ENCODE data around the gene NKAIN2. TPM values are rescaled to one million over a fixed set of nuclear protein-coding genes. Genes with fewer than 3 reads are reported as not detected.

Gene NKAIN2
- total and polyA plus RNA-seq, 9 of the 15 experiments (the other 6 are each of a cell fraction or from before 2014, with no cell fraction given) = not detected

DNA sequence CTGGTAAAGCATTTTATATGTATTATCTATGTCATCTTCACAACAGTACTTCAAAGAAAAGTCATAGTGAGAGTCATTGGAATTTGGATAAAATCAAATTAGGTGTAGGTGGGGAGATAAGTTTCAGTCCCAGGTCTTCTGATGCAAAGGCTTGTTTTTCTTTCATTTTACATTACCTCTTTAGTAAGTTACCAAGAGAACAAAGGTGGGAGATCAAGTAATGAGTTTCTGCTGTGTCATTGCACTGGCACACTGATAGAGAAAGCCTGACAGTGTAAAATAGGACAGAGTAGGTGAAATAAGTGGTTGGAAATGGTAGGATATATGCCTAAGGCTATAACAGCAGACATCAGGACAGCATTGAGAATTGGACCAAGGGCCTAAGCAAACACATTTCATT lies 250.4 kb downstream of the NKAIN2 start:
- Histone ChIP-seq H4K20me1 (replicated peaks; ENCODE audit: control insufficient read depth, insufficient read depth, low read length) (no peaks in the 10 kb centered on the region), H3K4me3 (no peak overlapping the region), H3K4me2 (ENCODE audit: insufficient read depth, low read length) (no peak overlapping the region), H3K4me1 (replicated peaks in 1 of 2; ENCODE audit: control insufficient read depth in 2 of 2, insufficient read depth in 2 of 2, low read length in 2 of 2) (no peaks in the 10 kb centered on the region), H3K36me3 (ENCODE audit: control insufficient read depth, insufficient read depth, low read length) (no peaks in the 10 kb centered on the region), H3K27me3 (ENCODE audit: control insufficient read depth in 2 of 2, insufficient read depth in 2 of 2, low read length in 2 of 2) (no peaks in the 10 kb centered on the region), H3K9me1 (ENCODE audit: control insufficient read depth, insufficient read depth, low read length) (no peaks in the 10 kb centered on the region), H3K9me3 (replicated peaks; ENCODE audit: control insufficient read depth, insufficient read depth, low read depth, low read length) (peaks cover 2% of the 10 kb centered on the region; the same call in 1 of the 2 replicates), H3K27ac (ENCODE audit: extremely low read depth, low read depth, low read length) (no peak overlapping the region), H3K9ac (ENCODE audit: insufficient read depth in 1 of 2, low read depth in 2 of 2, low read length in 2 of 2) (no peak overlapping the region), H2AFZ (ENCODE audit: low read depth, low read length) (no peak overlapping the region), H3K79me2 (ENCODE audit: control insufficient read depth, insufficient read depth, low read length) (no peaks in the 10 kb centered on the region)
- DNase-seq (ENCODE audit: extremely low read depth in 1 of 4, low spot score in 3 of 4) (no peak), ATAC-seq (no peak), FAIRE-seq (no peak)
- no TSS peak for BruUV-seq (replicated peaks)
- intact Hi-C loops (cut with micrococcal nuclease) (no loop called here), in situ Hi-C loops (cut with MboI) (no loop called here)
- POLR2A ChIA-PET = no interaction called here
- CTCF ChIA-PET (ENCODE audit: low intra/inter-chr PET ratio) = no interaction called here
- TF ChIP-seq ARID1B (IDR thresholded peaks at IDR 0.05) = no peak
- TF ChIP-seq, protein P1, sequence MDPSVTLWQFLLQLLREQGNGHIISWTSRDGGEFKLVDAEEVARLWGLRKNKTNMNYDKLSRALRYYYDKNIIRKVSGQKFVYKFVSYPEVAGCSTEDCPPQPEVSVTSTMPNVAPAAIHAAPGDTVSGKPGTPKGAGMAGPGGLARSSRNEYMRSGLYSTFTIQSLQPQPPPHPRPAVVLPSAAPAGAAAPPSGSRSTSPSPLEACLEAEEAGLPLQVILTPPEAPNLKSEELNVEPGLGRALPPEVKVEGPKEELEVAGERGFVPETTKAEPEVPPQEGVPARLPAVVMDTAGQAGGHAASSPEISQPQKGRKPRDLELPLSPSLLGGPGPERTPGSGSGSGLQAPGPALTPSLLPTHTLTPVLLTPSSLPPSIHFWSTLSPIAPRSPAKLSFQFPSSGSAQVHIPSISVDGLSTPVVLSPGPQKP (CRISPR knock-in tag; IDR thresholded peaks at IDR 0.05) = no peak
- TF ChIP-seq TAF7 (tag; IDR thresholded peaks at IDR 0.05) = no peak
- no peak for TF ChIP-seq ZNF445 (CRISPR knock-in tag; IDR thresholded peaks at IDR 0.05; ENCODE audit: low read depth)
- no peak for TF ChIP-seq PRPF4 (IDR thresholded peaks at IDR 0.05; ENCODE audit: insufficient read depth, low read depth, low read length, poor library complexity, severe bottlenecking)
- no peak for TF ChIP-seq GABPA (tag; conservative IDR thresholded peaks at IDR 0.05; ENCODE audit: low read depth)
- no peak for TF ChIP-seq CEBPG (CRISPR knock-in tag; IDR thresholded peaks at IDR 0.05)
- no peak for TF ChIP-seq CEBPG (tag; conservative IDR thresholded peaks at IDR 0.05 in 1 of 2, IDR thresholded peaks at IDR 0.05 in 1 of 2)
- no peak for TF ChIP-seq SMAD2 (IDR thresholded peaks at IDR 0.05; ENCODE audit: low read depth, low read length)
- TF ChIP-seq, protein P2, sequence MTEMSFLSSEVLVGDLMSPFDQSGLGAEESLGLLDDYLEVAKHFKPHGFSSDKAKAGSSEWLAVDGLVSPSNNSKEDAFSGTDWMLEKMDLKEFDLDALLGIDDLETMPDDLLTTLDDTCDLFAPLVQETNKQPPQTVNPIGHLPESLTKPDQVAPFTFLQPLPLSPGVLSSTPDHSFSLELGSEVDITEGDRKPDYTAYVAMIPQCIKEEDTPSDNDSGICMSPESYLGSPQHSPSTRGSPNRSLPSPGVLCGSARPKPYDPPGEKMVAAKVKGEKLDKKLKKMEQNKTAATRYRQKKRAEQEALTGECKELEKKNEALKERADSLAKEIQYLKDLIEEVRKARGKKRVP (CRISPR knock-in tag; IDR thresholded peaks at IDR 0.05) = no peak
- TF ChIP-seq TCFL5 (CRISPR knock-in tag; conservative IDR thresholded peaks at IDR 0.05) = no peak
- TF ChIP-seq PURB (CRISPR knock-in tag; IDR thresholded peaks at IDR 0.05; ENCODE audit: low read depth) = no peak
- no peak for TF ChIP-seq ZNF764 (CRISPR knock-in tag; IDR thresholded peaks at IDR 0.05; ENCODE audit: low read depth)
